ENCODE data around the gene PALD1.

PALD1 gene

GRCh38 chr10:70582793-70583668 is 104.5 kb downstream of the PALD1 start:
- Histone ChIP-seq H3K4me1 (ENCODE audit: control insufficient read depth, insufficient read depth, low read length) (peaks cover 14% of the 10 kb centered on the region), H3K36me3 (ENCODE audit: control insufficient read depth, insufficient read depth, low read length) (no peaks in the 10 kb centered on the region), H3K27ac (ENCODE audit: low read depth, low read length) (no peak overlapping the region), H3K27me3 (ENCODE audit: control insufficient read depth, insufficient read depth, low read length) (no peaks in the 10 kb centered on the region), H3K4me3 (ENCODE audit: low read depth, low read length) (no peak overlapping the region), H3K9ac (ENCODE audit: low read length) (no peak overlapping the region), H3K9me3 (ENCODE audit: control insufficient read depth, insufficient read depth, low read depth, low read length) (no peaks in the 10 kb centered on the region)

- H3K27ac ChIP-seq (ENCODE audit: low read depth, low read length), result no peak overlapping the region
- H3K9ac ChIP-seq (ENCODE audit: low read length), result no peak overlapping the region
- H3K27me3 ChIP-seq (ENCODE audit: control insufficient read depth, insufficient read depth, low read length), result no peaks in the 10 kb centered on the region
- H3K9me3 ChIP-seq (ENCODE audit: control insufficient read depth, insufficient read depth, low read depth, low read length), result no peaks in the 10 kb centered on the region
- peaks cover 14% of the 10 kb centered on the region for H3K4me1 ChIP-seq (ENCODE audit: control insufficient read depth, insufficient read depth, low read length)
- no peaks in the 10 kb centered on the region for H3K36me3 ChIP-seq (ENCODE audit: control insufficient read depth, insufficient read depth, low read length)
- H3K4me3 ChIP-seq (ENCODE audit: low read depth, low read length), result no peak overlapping the region
Observed at GRCh38 chr10:70583669-70584037, 105.1 kb downstream of the PALD1 start.

GRCh38 chr10:70584366-70584765 is 105.8 kb downstream of the PALD1 start:
- Histone ChIP-seq H3K9me3 (ENCODE audit: control insufficient read depth, insufficient read depth, low read depth, low read length) (no peaks in the 10 kb centered on the region), H3K9ac (ENCODE audit: low read length) (no peak overlapping the region), H3K27me3 (ENCODE audit: control insufficient read depth, insufficient read depth, low read length) (no peaks in the 10 kb centered on the region), H3K36me3 (ENCODE audit: control insufficient read depth, insufficient read depth, low read length) (no peaks in the 10 kb centered on the region), H3K4me3 (ENCODE audit: low read depth, low read length) (no peak overlapping the region), H3K27ac (ENCODE audit: low read depth, low read length) (no peak overlapping the region), H3K4me1 (ENCODE audit: control insufficient read depth, insufficient read depth, low read length) (peaks cover 14% of the 10 kb centered on the region)

DNA sequence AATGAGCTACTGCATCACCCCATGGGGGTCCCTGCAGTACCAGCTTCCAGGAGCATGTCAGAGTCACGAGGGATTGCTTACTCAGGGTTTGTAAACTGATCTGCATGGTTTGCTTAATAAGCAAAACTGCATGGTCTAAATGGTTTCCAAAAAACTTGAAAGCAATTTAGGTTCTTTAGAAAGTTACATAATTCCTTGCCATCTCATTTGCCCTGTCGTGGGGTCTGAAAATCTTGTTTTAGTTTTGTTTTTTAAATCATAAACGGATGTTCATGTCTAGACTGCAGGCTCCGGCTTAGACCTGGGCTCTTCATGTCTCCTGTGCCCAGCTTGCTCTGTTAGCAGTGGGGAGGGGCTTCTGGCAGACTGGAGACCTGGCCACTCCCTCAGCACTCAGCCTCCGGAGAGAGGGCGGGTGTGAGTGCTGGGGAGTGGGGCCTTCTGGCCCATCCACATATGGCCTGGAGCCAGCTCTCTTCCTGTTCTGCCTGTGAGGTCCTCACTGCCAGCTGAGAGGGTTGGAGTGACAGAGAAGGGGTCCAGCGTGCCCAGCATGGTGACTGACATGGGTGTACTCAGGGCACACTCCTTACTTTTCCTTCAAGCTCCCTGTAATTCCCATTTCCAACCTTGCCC is 106.5 kb downstream of the PALD1 start:
- Histone ChIP-seq H3K36me3 (ENCODE audit: control insufficient read depth, insufficient read depth, low read length) (no peaks in the 10 kb centered on the region), H3K9ac (ENCODE audit: low read length) (no peak overlapping the region), H3K27me3 (ENCODE audit: control insufficient read depth, insufficient read depth, low read length) (no peaks in the 10 kb centered on the region), H3K4me3 (ENCODE audit: low read depth, low read length) (no peak overlapping the region), H3K27ac (ENCODE audit: low read depth, low read length) (no peak overlapping the region), H3K4me1 (ENCODE audit: control insufficient read depth, insufficient read depth, low read length) (peaks cover 14% of the 10 kb centered on the region), H3K9me3 (ENCODE audit: control insufficient read depth, insufficient read depth, low read depth, low read length) (no peaks in the 10 kb centered on the region)

GRCh38 chr10:70585578-70586169 is 107.1 kb downstream of the PALD1 start:
- peaks cover 14% of the 10 kb centered on the region for H3K4me1 ChIP-seq (ENCODE audit: control insufficient read depth, insufficient read depth, low read length)
- no peak overlapping the region for H3K9ac ChIP-seq (ENCODE audit: low read length)
- H3K27me3 ChIP-seq (ENCODE audit: control insufficient read depth, insufficient read depth, low read length), result no peaks in the 10 kb centered on the region
- no peaks in the 10 kb centered on the region for H3K9me3 ChIP-seq (ENCODE audit: control insufficient read depth, insufficient read depth, low read depth, low read length)
- no peak overlapping the region for H3K27ac ChIP-seq (ENCODE audit: low read depth, low read length)
- no peak overlapping the region for H3K4me3 ChIP-seq (ENCODE audit: low read depth, low read length)
- H3K36me3 ChIP-seq (ENCODE audit: control insufficient read depth, insufficient read depth, low read length), result no peaks in the 10 kb centered on the region

DNA sequence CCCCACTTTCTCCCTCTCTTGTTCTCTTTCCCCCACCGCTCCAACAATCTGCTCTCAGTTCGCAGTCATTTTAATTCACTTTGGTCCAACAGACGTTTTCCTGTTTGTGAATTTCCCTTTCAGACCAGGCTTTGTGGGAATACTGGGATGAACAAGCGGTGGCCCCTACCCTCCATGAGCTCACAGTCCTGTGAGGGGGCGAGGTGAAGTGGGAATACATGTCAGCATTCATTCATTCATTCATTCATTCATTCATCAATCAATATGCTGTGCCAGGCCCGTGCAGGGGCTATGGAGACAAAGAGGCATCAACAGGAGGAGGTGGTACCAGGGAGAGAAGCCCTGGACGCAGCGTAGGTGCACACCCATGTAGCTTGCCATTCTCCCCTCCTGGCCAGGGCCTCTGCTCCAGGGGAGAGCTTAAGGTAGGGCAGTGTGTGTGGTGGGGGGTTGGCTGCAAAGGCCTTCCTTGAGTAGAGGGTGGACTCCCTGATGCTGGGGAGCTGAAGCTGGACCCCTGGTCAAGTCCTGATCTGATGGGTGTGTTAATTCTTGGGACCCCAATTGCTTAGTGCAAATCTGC is 107.9 kb downstream of the PALD1 start:
- no peak overlapping the region for H3K27ac ChIP-seq (ENCODE audit: low read depth, low read length)
- no peak overlapping the region for H3K4me3 ChIP-seq (ENCODE audit: low read depth, low read length)
- H3K36me3 ChIP-seq (ENCODE audit: control insufficient read depth, insufficient read depth, low read length), result no peaks in the 10 kb centered on the region
- H3K4me1 ChIP-seq (ENCODE audit: control insufficient read depth, insufficient read depth, low read length), result peaks cover 14% of the 10 kb centered on the region
- H3K27me3 ChIP-seq (ENCODE audit: control insufficient read depth, insufficient read depth, low read length), result no peaks in the 10 kb centered on the region
- H3K9me3 ChIP-seq (ENCODE audit: control insufficient read depth, insufficient read depth, low read depth, low read length), result no peaks in the 10 kb centered on the region
- no peak overlapping the region for H3K9ac ChIP-seq (ENCODE audit: low read length)

DNA sequence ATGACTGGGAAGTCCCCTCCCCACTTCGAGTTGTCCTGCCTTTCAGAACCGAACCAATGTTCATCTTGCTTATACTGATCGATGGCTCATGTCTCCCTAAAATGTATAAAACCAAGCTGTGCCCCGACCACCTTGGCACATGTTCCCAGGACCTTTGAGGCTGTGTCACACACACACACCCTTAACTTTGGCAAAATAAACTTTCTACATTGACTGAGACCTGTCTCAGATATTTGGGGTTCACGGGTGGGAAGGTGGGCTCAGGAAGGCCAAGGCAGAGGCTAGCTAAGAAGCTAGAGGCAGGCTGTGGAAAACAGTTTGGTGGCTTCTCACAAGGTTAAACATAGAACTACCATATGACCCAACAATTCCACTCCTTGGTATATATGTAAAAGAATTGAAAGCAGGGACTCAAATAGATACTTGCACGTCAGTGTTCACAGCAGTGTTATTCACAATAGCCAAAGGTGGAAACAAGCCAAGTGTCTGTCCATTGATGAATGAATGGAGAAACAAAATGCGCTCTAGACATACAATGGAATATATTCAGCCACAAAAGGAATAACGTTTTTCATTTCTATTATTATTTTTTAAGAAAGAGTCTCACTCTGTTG is 108.6 kb downstream of the PALD1 start:
- H3K4me1 ChIP-seq (ENCODE audit: control insufficient read depth, insufficient read depth, low read length), result peaks cover 14% of the 10 kb centered on the region

DNA sequence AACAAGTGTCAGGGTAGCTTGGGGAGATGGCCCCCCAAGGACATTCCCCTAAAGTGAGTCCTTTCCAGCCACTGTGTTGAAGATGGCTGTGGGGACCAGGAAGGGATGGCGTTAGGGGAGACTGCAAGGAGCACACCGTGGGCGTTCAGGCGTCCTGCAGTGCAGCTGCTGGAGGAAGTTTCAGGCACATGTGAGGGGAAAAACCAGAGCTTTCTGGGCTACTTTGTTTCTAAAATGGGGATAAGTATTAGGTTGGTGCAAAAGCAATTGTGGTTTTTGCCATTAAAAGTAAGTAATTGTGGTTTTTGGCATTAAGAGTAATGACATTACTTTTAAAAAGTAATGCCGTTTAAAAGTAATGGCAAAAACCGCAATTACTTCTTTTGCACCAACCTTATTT is 109.7 kb downstream of the PALD1 start:
- Histone ChIP-seq H3K9me3 (ENCODE audit: control insufficient read depth, insufficient read depth, low read depth, low read length) (no peaks in the 10 kb centered on the region), H3K4me3 (ENCODE audit: low read depth, low read length) (no peak overlapping the region), H3K27ac (ENCODE audit: low read depth, low read length) (no peak overlapping the region), H3K27me3 (ENCODE audit: control insufficient read depth, insufficient read depth, low read length) (no peaks in the 10 kb centered on the region), H3K4me1 (ENCODE audit: control insufficient read depth, insufficient read depth, low read length) (peaks cover 14% of the 10 kb centered on the region), H3K36me3 (ENCODE audit: control insufficient read depth, insufficient read depth, low read length) (no peaks in the 10 kb centered on the region), H3K9ac (ENCODE audit: low read length) (no peak overlapping the region)

More for the DNA sequence above, 108.6 kb downstream of the PALD1 start:
- no peaks in the 10 kb centered on the region for H3K9me3 ChIP-seq (ENCODE audit: control insufficient read depth, insufficient read depth, low read depth, low read length)
- no peak overlapping the region for H3K27ac ChIP-seq (ENCODE audit: low read depth, low read length)
- no peak overlapping the region for H3K4me3 ChIP-seq (ENCODE audit: low read depth, low read length)
- H3K9ac ChIP-seq (ENCODE audit: low read length), result no peak overlapping the region
- no peaks in the 10 kb centered on the region for H3K27me3 ChIP-seq (ENCODE audit: control insufficient read depth, insufficient read depth, low read length)
- H3K36me3 ChIP-seq (ENCODE audit: control insufficient read depth, insufficient read depth, low read length), result no peaks in the 10 kb centered on the region

- Histone ChIP-seq H3K9ac (ENCODE audit: low read length) (no peak overlapping the region), H3K27me3 (ENCODE audit: control insufficient read depth, insufficient read depth, low read length) (no peaks in the 10 kb centered on the region), H3K4me1 (ENCODE audit: control insufficient read depth, insufficient read depth, low read length) (peaks cover 14% of the 10 kb centered on the region), H3K27ac (ENCODE audit: low read depth, low read length) (no peak overlapping the region), H3K36me3 (ENCODE audit: control insufficient read depth, insufficient read depth, low read length) (no peaks in the 10 kb centered on the region), H3K4me3 (ENCODE audit: low read depth, low read length) (no peak overlapping the region), H3K9me3 (ENCODE audit: control insufficient read depth, insufficient read depth, low read depth, low read length) (no peaks in the 10 kb centered on the region)
Observed at GRCh38 chr10:70588859-70589570, 110.4 kb downstream of the PALD1 start.

- H3K4me1 ChIP-seq (ENCODE audit: control insufficient read depth, insufficient read depth, low read length), result peaks cover 12% of the 10 kb centered on the region
Observed at GRCh38 chr10:70589762-70590654, 111.4 kb downstream of the PALD1 start.

More at GRCh38 chr10:70589762-70590654, 111.4 kb downstream of the PALD1 start:
- Histone ChIP-seq H3K9ac (ENCODE audit: low read length) (no peak overlapping the region), H3K27ac (ENCODE audit: low read depth, low read length) (no peak overlapping the region), H3K9me3 (ENCODE audit: control insufficient read depth, insufficient read depth, low read depth, low read length) (no peaks in the 10 kb centered on the region), H3K27me3 (ENCODE audit: control insufficient read depth, insufficient read depth, low read length) (no peaks in the 10 kb centered on the region), H3K4me3 (ENCODE audit: low read depth, low read length) (no peak overlapping the region), H3K36me3 (ENCODE audit: control insufficient read depth, insufficient read depth, low read length) (no peaks in the 10 kb centered on the region)
